HG03095 (cell line): ENCODE data around the gene PLEKHD1.

Experiments
- ATAC-seq: cut with Tn5 transposase; IDR thresholded peaks from one replicate; pipeline ENCODE4 v1.9.1; 2021; ENCODE audit warnings: moderate library complexity; ENCODE audit not compliant: unreplicated experiment

The PLEKHD1 gene

DNA sequence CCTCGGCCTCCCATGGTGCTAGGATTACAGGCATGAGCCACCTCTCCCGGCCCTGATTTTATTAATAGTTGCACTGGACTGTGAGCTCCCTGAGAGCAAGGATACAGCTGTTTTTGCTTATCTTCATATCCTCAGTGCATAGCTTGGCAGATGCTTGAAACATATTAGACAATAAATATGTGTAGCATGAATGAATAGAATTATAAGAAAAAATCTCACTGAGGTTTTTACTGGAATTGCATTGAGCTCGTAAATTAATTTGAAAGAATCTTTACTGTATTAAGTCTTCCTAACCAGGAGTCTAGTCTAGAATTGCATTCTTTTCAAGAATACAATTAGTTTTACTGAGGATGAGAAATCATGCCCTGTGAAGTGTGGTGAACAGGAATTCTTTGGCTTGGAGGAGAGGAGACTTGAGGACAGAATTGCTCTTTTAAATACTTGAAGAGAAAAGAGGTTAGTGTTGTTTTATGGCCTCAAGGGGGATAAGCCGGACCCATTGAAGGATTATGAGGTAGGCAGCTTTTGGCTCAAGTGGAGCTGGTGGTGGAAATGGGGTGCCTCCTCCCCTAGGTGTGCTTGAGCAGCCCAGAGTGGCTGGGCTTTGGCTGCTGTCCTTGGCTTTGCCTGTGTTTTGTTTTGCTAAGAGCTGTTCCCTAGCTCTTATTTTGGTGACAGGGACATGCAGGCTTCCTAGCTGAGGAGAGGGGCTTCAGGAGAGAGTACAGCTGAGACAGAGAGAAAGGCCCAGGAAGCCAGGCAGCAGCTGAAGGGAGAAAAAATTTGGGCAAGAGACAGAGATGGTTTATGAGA, 34.0 kb downstream of the PLEKHD1 start:
- ATAC-seq: no peak

DNA sequence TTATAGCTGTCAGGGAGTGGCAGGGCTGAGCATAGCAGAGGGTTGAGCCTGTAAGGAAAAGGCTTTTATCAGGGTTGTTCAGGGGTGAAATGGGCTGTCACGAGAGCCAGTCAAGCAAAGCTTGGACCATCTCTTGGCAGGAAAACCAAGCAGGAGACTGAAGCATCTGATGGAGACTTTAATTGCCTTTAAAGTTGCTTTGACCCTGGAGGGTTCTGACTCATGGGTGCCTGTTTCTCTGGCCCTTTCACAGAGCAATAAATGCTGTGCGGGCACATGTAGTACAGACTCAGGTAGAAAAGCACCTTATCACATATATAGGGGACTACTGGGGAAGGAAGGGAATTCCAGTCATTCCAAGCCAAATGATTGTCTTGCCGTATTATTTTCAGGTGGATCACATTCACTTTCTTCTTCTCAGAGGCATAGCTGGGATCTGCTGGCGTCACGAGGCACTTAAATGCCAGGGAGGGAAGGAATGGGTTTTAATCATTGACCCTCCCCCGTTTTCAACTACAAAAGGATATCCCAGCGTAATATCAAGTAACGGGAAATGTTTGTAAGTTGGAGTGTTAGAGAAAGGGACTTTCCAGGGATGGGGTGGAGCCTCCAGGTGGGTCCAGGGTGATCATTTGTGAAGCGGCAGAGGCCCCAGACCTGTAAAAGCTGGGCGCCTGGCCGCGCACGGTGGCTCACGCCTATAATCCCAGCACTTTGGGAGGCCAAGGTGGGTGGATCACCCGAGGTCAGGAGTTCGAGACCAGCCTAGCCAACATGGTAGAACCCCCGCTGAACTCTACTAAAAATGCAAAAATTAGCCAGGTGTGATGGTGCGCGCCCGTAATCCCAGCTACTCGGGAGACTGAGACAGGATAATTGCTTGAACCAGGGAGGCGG, 34.9 kb downstream of the PLEKHD1 start:
- no peak for ATAC-seq

DNA sequence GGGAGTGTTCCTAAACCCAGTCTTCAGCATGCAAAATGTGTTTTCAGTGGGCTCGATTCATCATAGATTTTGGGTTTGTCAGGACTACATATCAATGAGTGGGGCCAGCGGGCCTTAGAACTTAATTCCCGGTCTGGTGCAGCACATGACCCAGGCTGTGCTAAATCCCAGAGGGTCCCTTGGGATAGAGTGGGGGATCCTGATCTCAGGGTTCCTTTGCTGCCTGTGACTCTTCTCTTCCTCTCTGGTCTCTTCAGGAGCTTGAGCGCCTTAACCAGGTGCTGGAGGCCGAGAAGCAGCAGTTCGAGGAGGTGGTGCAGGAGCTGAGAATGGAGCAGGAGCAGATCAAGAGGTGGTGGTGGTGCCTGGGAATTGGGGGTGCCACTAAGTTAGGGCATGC, 37.5 kb downstream of the PLEKHD1 start:
- no peak for ATAC-seq

DNA sequence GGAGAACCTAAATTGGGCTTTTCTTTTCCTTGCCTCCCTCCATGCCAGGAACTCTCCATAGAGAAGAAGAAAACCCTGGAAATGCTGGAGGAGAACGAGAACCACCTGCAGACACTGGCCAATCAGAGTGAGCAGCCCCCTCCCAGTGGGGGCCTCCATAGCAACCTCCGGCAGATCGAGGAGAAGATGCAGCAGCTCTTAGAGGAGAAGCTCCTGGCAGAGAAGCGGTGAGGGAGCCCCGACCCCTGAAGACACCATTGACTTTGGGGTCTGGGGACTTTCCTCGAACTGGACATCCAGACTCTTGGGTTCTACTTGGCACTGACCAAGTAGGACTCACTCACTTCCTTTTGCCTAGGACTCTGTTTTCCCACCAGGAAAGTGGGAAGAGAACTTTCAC, 41.4 kb downstream of the PLEKHD1 start:
- ATAC-seq: no peak

DNA sequence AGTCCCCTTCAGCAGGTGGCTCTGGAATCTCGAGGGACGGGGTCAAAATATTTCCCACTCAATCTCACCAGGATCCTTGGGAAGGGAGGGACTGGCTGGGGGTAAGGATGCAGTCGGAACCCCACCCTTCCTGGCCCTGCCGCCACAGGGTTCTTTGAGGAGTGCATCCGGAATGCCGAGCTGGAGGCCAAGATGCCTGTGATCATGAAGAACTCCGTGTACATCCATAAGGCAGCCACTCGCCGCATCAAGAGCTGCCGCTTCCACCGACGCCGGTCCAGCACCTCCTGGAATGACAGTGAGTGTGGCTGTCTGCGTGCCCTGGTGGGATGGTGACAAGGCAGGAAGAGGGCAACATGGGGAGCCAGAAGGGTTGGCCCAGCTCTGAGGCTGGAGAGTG, 43.1 kb downstream of the PLEKHD1 start:
- ATAC-seq: no peak

DNA sequence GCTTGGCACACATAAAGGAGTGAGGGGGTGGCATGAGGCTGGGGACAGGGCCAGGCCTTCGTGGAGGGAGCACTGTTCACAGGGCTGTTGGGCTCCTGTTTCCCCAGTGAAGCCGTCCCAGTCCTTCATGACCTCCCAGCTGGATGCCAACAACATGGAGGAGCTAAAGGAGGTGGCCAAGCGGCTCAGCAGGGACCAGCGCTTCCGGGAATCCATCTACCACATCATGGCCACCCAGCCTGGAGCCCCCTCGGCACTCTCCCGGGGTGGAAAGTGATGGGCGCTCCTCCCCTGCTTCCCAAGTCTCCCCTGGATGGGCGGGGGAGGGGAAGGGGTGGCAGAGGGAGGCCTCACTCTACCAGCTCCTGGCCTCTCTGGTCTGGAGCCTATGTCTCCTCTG, 43.6 kb downstream of the PLEKHD1 start:
- no peak for ATAC-seq

DNA sequence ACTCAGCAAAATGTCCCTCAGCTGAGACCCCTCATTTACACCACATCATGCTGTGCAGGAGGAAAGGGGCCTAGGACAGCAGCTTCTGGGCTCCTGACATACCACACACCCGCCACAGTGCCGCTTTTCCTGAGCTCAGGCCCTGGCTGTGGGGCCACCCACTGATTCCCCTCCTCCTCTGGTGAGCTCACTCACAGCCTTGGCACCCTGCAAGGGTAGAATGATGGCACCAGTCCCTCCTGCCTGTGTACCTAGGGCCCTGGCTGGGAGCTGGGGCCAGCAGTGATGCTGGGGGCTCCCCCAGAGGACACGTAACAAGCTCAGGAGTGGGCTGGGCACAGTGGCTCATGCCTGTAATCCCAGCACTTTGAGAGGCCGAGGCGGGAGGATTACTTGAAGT, 44.4 kb downstream of the PLEKHD1 start:
- no peak for ATAC-seq

DNA sequence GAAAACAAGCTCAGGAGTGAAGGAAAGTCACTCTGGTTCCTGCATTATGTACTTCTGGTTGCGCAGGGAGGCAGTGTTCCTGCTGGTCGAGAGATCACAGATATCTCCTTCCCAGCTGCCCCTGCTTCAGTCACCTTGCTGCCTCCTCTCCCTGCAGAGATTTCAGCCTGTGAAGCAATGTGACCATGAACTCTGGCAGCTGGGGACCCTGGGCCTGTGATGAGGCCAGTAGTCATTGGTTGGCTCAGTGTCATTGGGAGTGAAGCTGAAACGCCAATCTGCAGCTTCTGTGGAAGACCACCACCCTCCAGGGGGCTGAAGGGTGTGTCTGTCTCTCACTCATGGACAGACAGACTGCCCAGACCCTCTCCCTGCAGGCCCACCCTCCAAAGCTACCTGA, 45.0 kb downstream of the PLEKHD1 start:
- no peak for ATAC-seq

DNA sequence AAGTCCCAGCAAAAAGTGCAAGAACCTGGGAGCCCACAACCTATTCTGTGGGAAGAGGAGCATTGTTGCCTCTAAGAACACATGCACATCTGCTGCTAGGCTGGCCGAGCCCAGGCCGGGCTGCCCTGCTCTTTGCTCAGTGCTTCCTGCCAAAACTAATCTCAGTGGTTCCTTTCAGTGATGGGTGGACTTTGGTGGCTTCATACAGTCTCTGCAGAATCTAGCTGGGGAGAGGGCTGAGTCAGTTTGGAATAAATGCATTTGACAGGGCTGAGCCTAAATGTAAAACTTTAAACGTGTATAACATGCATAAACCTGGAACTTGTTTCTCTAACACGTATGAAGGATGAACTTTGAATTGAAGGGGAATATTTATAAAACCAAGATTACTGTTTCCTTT, 45.6 kb downstream of the PLEKHD1 start:
- ATAC-seq: no peak

DNA sequence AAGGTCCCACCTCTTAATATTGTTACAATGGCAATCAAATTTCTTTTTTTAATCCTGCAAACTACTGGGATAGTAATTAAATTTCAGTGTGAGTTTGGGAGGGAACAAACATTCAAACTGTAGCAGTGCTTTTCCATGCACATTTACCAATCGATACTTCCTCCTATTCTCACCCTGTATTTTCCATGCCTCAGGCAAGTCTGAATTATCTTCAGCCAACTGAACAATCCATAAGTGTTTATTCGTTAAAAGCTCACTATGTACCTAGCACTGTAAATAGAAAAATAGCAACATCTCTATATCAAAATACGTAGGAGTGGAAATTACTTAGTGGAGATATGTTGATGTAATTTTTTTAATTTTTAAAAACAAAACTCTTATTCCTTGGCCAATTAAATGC, 46.6 kb downstream of the PLEKHD1 start:
- no peak for ATAC-seq

DNA sequence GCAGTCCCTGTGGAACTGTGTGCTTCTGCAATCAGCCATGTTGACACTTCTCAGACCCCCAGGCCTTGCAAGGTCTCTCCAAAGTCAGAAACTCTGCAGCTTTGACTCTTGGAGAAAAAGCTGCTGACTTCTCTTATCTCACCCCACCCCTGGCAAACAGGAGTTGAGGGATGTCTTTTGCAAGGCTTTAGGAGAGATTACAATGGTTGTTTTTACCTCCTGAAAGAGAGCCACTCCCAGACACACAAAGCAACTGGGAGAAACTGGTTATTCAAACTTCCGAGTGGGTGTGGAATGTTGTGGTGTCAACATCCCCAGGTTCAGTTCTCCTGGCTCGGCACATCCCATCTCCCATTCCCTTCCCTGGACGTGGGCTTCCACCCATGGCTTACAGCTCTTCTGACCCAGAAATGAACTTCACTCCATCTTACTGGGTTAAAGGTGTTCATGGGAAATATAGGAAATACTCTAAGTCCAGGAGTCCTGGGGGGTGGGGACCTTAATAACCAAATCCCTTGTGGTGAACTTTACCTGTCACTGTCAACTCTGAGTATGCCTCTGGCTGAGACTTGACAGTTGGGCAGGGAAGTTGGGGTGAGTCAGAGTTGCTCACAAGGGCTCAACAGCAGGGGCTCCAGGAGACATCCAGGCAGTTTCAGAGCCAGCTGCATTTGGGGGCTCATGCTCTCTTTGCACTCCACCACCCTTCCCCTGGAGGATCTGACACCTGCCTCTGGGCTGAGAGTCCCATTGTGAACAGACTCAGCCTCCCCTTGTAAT, 48.2 kb downstream of the PLEKHD1 start:
- no peak for ATAC-seq

DNA sequence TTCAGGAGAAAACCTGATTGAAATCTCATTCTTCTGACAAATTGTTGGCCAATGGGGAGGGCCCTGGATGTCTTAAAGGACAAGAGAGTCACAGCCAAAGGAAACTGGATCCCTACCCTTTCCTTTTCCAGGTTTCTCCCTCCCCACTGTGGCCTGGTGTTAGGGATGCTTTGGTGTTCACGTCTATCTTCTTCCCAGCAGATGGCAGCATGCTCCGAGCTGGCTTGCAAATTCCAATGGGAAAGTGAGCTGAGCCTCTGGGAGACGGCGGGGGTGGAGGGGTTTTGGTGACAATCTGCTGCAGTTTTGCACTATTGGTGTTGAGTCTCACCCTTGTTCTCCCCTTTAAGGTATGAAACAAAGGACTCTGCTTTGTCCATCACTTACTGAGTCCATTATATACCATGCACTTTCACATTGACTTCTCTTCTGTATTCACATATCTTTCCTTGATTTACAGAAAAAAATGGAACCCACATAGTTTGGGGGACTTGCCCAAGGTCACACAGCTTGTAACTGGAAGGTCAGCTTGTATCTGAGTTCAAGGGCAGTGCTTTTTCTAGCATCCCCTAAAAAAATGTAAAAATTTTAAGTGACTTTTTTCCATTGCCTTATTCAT, 50.8 kb downstream of the PLEKHD1 start:
- ATAC-seq: no peak

DNA sequence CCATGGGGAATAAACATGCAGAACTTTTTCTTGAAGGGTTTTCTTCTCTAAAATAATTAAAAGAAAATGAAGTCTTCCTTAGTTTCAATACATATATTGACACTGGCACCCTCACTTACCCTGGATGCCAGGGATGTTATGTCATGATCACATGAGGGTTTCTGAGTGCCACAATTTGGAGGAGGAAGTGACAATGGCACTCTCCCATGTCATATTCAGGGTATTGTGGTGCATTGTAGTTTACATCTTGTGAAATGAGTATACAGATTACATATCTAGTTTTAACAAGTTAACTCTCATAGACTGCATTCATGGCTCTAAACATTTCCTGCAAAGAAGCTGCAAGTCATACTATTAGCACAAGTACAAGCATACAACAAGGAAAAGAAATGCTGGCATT, 52.4 kb downstream of the PLEKHD1 start:
- no peak for ATAC-seq

DNA sequence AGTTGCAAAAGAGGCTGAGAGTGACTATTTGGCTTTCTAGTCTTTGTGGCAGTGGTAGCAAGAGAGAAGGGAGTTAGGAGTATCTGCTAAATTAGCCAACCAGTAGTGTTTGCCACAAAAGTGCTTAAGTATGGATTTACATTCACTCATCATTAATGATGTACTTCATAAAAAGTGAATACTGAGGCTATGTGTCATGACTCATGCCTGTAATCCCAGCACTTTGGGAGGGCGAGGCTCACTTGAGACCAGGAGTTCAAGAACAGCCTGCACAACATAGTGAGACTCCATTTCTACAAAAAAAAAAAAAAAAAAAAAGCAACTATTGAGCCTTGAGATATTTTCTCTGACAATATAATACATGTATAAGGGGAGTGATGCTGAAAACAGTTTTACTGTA, 53.4 kb downstream of the PLEKHD1 start:
- ATAC-seq: no peak

DNA sequence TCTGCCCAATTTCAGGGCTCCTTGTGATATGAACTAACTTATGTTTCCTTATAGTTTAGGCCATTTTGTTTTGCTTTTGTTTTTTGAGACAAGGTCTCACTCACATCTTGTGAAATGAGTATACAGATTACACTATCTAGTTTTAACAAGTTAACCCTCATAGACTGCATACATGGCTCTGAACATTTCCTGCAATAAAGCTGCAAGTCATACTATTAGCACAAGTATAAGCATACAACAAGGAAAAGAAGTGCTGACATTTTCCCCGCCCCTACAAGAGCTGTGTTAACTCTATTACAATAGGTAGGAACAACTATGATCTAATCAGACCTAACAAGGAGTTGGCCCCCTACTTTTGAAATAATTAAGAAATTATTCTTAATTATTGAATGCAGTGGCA, 54.2 kb downstream of the PLEKHD1 start:
- ATAC-seq: no peak

DNA sequence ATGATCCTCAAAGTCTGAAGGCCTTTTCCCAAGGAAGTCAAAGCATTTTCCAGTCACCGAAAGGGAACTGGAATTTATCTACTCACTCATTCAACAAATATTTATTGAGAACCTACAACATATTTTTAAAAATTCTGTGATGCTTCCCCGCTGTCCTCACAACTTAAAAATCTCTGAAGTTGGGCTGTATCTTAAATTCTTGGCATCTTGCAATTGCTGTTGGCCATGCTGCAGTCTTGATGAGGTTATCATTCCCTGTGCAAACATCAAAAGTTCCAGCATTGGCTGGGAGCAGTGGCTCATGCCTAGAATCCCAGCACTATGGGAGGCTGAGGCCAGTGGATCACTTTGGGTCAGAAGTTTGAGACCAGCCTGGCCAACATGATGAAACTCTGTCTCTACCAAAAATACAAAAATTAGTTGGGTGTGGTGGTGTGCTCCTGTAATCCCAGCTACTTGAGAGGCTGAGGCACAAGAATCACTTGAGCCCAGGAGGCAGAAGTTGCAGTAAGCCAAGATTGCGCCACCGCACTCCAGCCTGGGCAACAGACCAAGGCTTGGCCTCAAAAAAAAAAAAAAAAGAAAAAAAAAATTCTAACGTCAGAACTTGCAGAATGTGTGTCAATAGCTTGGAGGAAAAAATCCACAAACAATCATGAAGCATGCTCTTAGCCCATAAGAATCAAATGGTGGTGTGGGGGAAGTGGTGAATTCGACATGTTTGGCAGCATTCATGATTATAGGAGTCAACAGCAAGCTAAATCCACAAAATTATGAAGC, 55.3 kb downstream of the PLEKHD1 start:
- ATAC-seq: no peak

DNA sequence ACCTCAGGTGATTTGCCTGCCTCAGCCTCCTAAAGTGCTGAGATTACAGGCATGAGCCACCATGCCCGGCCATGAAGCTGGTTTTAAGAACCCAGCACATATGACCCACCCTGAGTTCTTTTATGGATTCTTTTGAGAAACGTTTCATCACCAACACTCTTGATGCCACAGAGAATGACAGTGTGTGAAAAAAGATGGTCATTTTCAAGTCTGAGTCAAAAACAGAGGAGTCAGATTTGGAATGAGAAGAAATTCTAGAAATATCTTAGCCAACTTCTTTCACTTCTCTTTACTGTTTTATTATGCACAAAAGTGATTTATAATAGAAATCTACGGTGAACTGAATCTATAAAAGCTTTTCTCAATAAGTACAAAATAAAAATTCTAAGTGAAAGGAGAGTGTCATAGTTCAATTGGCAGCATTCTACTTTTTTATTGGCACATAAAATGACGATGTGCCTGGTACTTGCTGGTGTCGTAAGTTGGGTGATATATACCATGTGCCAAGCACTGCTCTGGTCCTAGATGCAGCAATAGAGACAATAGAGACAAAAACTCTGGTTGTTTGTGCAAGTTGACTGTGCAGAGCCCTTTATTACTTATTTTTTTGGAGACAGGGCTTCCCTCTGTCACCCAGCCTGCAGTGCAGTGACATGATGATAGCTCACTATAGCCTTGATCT, 56.3 kb downstream of the PLEKHD1 start:
- no peak for ATAC-seq

DNA sequence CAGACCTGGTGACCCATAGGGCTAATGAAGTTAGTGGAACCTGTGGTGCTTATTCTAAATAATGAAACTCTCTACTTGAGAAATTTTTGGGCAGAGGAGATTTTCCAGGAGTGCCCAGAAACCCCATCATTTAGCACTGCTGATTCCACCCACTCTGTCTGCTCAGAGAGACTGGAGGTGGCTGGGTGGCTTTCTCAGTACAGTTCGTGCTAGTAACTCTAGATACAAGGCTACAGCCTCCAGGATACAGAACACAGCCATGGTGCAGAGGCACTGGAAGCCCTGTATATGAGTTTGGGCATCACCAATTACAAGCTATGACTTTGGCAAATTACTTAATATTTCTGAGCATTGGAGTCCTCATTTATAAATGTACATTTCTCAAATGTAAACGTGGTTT, 57.8 kb downstream of the PLEKHD1 start:
- ATAC-seq: no peak

DNA sequence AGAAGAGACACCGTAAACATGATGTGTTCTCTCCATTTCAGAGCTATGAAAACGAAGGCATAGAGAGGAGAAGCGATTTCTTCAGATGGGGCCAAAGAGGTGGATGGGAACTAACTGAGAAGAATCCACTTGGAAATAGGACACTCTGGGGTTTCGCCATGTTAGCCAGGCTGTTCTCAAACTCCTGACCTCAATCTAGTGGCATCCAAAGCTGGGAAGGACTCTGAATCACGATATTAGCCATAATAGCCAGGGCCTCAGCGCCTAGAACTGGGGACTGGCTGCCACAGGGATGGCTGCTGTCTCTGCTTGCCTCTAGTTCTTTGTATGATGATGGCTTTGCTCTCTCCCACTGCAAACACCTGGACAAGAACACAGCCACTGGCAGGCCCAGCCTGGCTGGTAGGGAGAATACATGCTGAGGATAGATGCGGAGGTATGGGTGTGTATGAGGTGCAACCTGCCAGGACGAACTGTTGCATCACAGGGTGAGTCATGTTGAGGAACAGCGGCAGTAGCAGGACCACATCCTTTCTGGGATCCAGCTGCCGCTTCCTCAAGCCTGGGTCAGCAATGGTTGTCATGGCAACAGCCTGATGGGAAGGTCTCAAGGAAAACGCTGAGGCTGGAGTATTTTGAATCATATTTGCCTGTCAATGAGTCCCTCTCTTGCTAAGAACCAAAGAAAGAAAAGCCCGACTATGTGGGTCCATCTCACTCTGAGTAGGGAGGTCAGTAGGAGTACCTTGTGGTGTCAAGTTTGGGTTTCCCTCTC, 59.0 kb downstream of the PLEKHD1 start:
- ATAC-seq: no peak
